Measurements from ENCODE around the gene ITGB5. TPM values are rescaled to one million over a fixed set of nuclear protein-coding genes. Genes with fewer than 3 reads are reported as not detected.
A peak's percentile ranks its signal among the peaks of the same experiment; 100 is the strongest.

ITGB5 gene
- total RNA-seq, 2 experiments from 2014 or later: 0.47 to 0.85 TPM

- Mint-ChIP-seq H3K4me3 (no peak overlapping the region), H3K4me1 (ENCODE audit: low read depth) (peaks cover 13% of the 10 kb centered on the region), H3K27ac (no peak overlapping the region), H3K36me3 (ENCODE audit: low read depth) (no peaks in the 10 kb centered on the region), H3K9me3 (no peaks in the 10 kb centered on the region), H3K27me3 (peaks cover 6% of the 10 kb centered on the region)
- Histone ChIP-seq H3K27me3 (ENCODE audit: control insufficient read depth in 1 of 2, insufficient read depth in 2 of 2, low read length in 2 of 2) (no peaks in the 10 kb centered on the region), H3K9me3 (ENCODE audit: control insufficient read depth in 1 of 2, insufficient read depth in 1 of 2, low read length in 2 of 2) (no peaks in the 10 kb centered on the region), H3K4me3 (ENCODE audit: low read length) (no peak overlapping the region), H3K4me1 (ENCODE audit: insufficient read depth, low read length) (peaks cover 15% of the 10 kb centered on the region), H3K36me3 (ENCODE audit: insufficient read depth, low read length) (no peaks in the 10 kb centered on the region), H3K27ac (ENCODE audit: low read depth in 1 of 2, low read length in 2 of 2) (no peak overlapping the region)
- TF ChIP-seq CTCF (IDR thresholded peaks at IDR 0.05): no peak
- POLR2A ChIA-PET: no interaction called here
- CTCF ChIA-PET: no interaction called here
- intact Hi-C loops (cut with DNase I, micrococcal nuclease): no loop called here
- no peak for DNase-seq
- ATAC-seq (ENCODE audit: poor library complexity): no peak
These were observed 54.1 kb downstream of the ITGB5 start for GRCh38 chr3:124832782-124833709.

GRCh38 chr3:124831628-124832199 lies 55.5 kb downstream of the ITGB5 start:
- no peaks in the 10 kb centered on the region for H3K36me3 ChIP-seq (ENCODE audit: insufficient read depth, low read length)
- no peak for TF ChIP-seq CTCF (IDR thresholded peaks at IDR 0.05)
- Mint-ChIP-seq H3K9me3 (no peaks in the 10 kb centered on the region), H3K27ac (no peak overlapping the region), H3K4me1 (ENCODE audit: low read depth) (peaks cover 13% of the 10 kb centered on the region), H3K36me3 (ENCODE audit: low read depth) (no peaks in the 10 kb centered on the region), H3K27me3 (peaks cover 6% of the 10 kb centered on the region), H3K4me3 (no peak overlapping the region)
- H3K27ac ChIP-seq (ENCODE audit: low read depth in 1 of 2, low read length in 2 of 2): no peak overlapping the region
- H3K27me3 ChIP-seq (ENCODE audit: control insufficient read depth in 1 of 2, insufficient read depth in 2 of 2, low read length in 2 of 2): no peaks in the 10 kb centered on the region
- ChIA-PET POLR2A (no interaction called here), CTCF (no interaction called here)
- H3K4me1 ChIP-seq (ENCODE audit: insufficient read depth, low read length): peaks cover 15% of the 10 kb centered on the region
- ATAC-seq (ENCODE audit: poor library complexity) (no peak), DNase-seq (no peak)
- no peaks in the 10 kb centered on the region for H3K9me3 ChIP-seq (ENCODE audit: control insufficient read depth in 1 of 2, insufficient read depth in 1 of 2, low read length in 2 of 2)
- intact Hi-C loops (cut with DNase I, micrococcal nuclease): no loop called here
- no peak overlapping the region for H3K4me3 ChIP-seq (ENCODE audit: low read length)

GRCh38 chr3:124829819-124830554 lies 57.2 kb downstream of the ITGB5 start:
- no peak overlapping the region for H3K27ac ChIP-seq (ENCODE audit: low read depth in 1 of 2, low read length in 2 of 2)

More at GRCh38 chr3:124829819-124830554, 57.2 kb downstream of the ITGB5 start:
- no peak overlapping the region for H3K4me3 Mint-ChIP-seq
- no peak overlapping the region for H3K27ac Mint-ChIP-seq
- no peaks in the 10 kb centered on the region for H3K9me3 Mint-ChIP-seq
- Histone ChIP-seq H3K9me3 (ENCODE audit: control insufficient read depth in 1 of 2, insufficient read depth in 1 of 2, low read length in 2 of 2) (no peaks in the 10 kb centered on the region), H3K27me3 (ENCODE audit: control insufficient read depth in 1 of 2, insufficient read depth in 2 of 2, low read length in 2 of 2) (no peaks in the 10 kb centered on the region), H3K4me3 (ENCODE audit: low read length) (no peak overlapping the region), H3K36me3 (ENCODE audit: insufficient read depth, low read length) (no peaks in the 10 kb centered on the region), H3K4me1 (ENCODE audit: insufficient read depth, low read length) (peaks cover 5% of the 10 kb centered on the region)
- intact Hi-C loops (cut with DNase I, micrococcal nuclease): no loop called here
- ATAC-seq (ENCODE audit: poor library complexity) (no peak), DNase-seq (peak in 3 of 14 experiments; percentile 14 to 53 (median 31))
- POLR2A ChIA-PET: no interaction called here
- TF ChIP-seq CTCF (IDR thresholded peaks at IDR 0.05): no peak
- peaks cover 3% of the 10 kb centered on the region for H3K4me1 Mint-ChIP-seq (ENCODE audit: low read depth)
- H3K27me3 Mint-ChIP-seq: peaks cover under 1% of the 10 kb centered on the region
- no peaks in the 10 kb centered on the region for H3K36me3 Mint-ChIP-seq (ENCODE audit: low read depth)
- CTCF ChIA-PET: no interaction called here

Data from CD4-positive, alpha-beta T cell (primary cell).